Common myeloid progenitor, CD34-positive (primary cell): ENCODE results near the gene RSPH6A.

Source experiments
- CTCF ChIA-PET: fragments of 350-600 bp; sonication (Branson Sonifier 250); formaldehyde crosslinking; loops from one replicate; lab custom pipeline; 2021; ENCODE audit warnings: antibody characterized with exemption; lab: Charles Lee
- POLR2A ChIA-PET: fragments of 350-600 bp; sonication (Branson Sonifier 250); formaldehyde crosslinking; loops from one replicate; lab custom pipeline; 2021; ENCODE audit warnings: antibody characterized with exemption; lab: Charles Lee
- DNase-seq, 3 donors: peaks; one replicate each; pipeline versions ENCODE4 v3.0.0 to v3.0.0-alpha.2; 2013
- H3K27ac ChIP-seq, 2 experiments: 1 replicate in 1 of 2; 2 replicates in 1 of 2; pipeline ENCODE4 v1.7.0; 2013; ENCODE audit warnings: inconsistent platforms in 2 of 2, low read length in 2 of 2, mild to moderate bottlenecking in 2 of 2, low read depth in 1 of 2, moderate library complexity in 1 of 2; ENCODE audit not compliant: severe bottlenecking in 2 of 2, insufficient read depth in 1 of 2, poor library complexity in 1 of 2
- H3K27me3 ChIP-seq, 5 experiments: replicated peaks in 2 of 5; 1 replicate in 3 of 5; 2 replicates in 2 of 5; pipeline versions ENCODE4 v1.6.1 to v1.7.0; 2013; ENCODE audit warnings: low read length in 4 of 5, mild to moderate bottlenecking in 2 of 5, moderate library complexity in 2 of 5, inconsistent platforms in 1 of 5; ENCODE audit not compliant: insufficient read depth in 5 of 5, control insufficient read depth in 4 of 5
- H3K36me3 ChIP-seq, 4 experiments: 1 replicate in 2 of 4; 2 replicates in 2 of 4; pipeline versions ENCODE4 v1.6.1 to v1.7.0; 2013; ENCODE audit warnings: low read length in 3 of 4, control low read depth in 1 of 4, mild to moderate bottlenecking in 1 of 4; ENCODE audit not compliant: control insufficient read depth in 4 of 4, insufficient read depth in 4 of 4
- H3K4me1 ChIP-seq, 4 experiments: 1 replicate in 3 of 4; 2 replicates in 1 of 4; pipeline versions ENCODE4 v1.6.1 to v1.7.1; 2013; ENCODE audit warnings: low read length in 3 of 4, mild to moderate bottlenecking in 3 of 4, control low read depth in 1 of 4, inconsistent platforms in 1 of 4, moderate library complexity in 1 of 4; ENCODE audit not compliant: control insufficient read depth in 4 of 4, insufficient read depth in 4 of 4; ENCODE audit errors: control extremely low read depth in 1 of 4
- H3K4me3 ChIP-seq, 7 experiments: 1 replicate in 4 of 7; 2 replicates in 3 of 7; pipeline versions ENCODE4 v1.5.1 to v1.7.0; 2013; ENCODE audit warnings: mild to moderate bottlenecking in 7 of 7, low read length in 6 of 7, moderate library complexity in 6 of 7, inconsistent platforms in 2 of 7, low read depth in 2 of 7, control low read depth in 1 of 7; ENCODE audit not compliant: insufficient read depth in 4 of 7, control insufficient read depth in 1 of 7; ENCODE audit errors: extremely low read depth in 1 of 7
- H3K9me3 ChIP-seq, 5 experiments: 1 replicate in 4 of 5; 2 replicates in 1 of 5; pipeline versions ENCODE4 v1.6.1 to v1.7.1; 2013; ENCODE audit warnings: low read length in 4 of 5, mild to moderate bottlenecking in 2 of 5, inconsistent platforms in 1 of 5, low read depth in 1 of 5, moderate library complexity in 1 of 5; ENCODE audit not compliant: control insufficient read depth in 4 of 5, insufficient read depth in 2 of 5; ENCODE audit errors: control extremely low read depth in 1 of 5
- WGBS: methylation state at CpG from one replicate; pipeline ENCODE4 v1.1.5; 2013; ENCODE audit not compliant: insufficient coverage; 5-methylcytosine and 5-hydroxymethylcytosine counted together

The RSPH6A gene

GRCh38 chr19:45825917-45826893 lies 11.1 kb upstream of the RSPH6A start:
- DNase-seq = no peak
- ChIA-PET POLR2A (no interaction called here), CTCF (interaction anchor here (1.1 to 1.5 kb wide), 3 partner anchors 9 to 38 kb away, joined by 3 to 5 read pairs (median 4); partner anchors contain the start of gene FOXA3)
- 87% methylated on average over 20 of the region's 22 CpGs for WGBS
- H3K27ac ChIP-seq = no peak overlapping the region
- peaks cover 21 to 94% (median 66%) of the 10 kb centered on the region in 4 experiments for H3K36me3 ChIP-seq
- no peaks in the 10 kb centered on the region for H3K9me3 ChIP-seq
- no peaks in the 10 kb centered on the region for H3K27me3 ChIP-seq
- H3K4me3 ChIP-seq = no peak overlapping the region
- no peaks in the 10 kb centered on the region for H3K4me1 ChIP-seq

- Histone ChIP-seq H3K9me3 (no peaks in the 10 kb centered on the region), H3K4me3 (no peak overlapping the region), H3K36me3 (peaks cover 20 to 97% (median 66%) of the 10 kb centered on the region in 4 experiments), H3K27me3 (no peaks in the 10 kb centered on the region), H3K27ac (no peak overlapping the region), H3K4me1 (no peaks in the 10 kb centered on the region)
- ChIA-PET POLR2A (interaction anchor here (1.1 kb wide), 1 partner anchor 78 kb away, joined by 3 read pairs; no protein-coding TSS in a partner anchor), CTCF (interaction anchor here (0.6 to 1.4 kb wide), 5 partner anchors 16 to 58 kb away, joined by 3 to 5 read pairs (median 3); no protein-coding TSS in a partner anchor)
- no peak for DNase-seq
- 100% methylated on average over 5 of the region's 8 CpGs for WGBS
These were observed 10.1 kb upstream of the RSPH6A start for GRCh38 chr19:45825263-45825605.

GRCh38 chr19:45824531-45825262 lies 9.6 kb upstream of the RSPH6A start:
- H3K4me3 ChIP-seq = no peak overlapping the region
- no peaks in the 10 kb centered on the region for H3K4me1 ChIP-seq
- no peaks in the 10 kb centered on the region for H3K9me3 ChIP-seq
- H3K36me3 ChIP-seq = peaks cover 22 to 97% (median 69%) of the 10 kb centered on the region in 4 experiments
- ChIA-PET POLR2A (interaction anchor here (1.1 kb wide), 1 partner anchor 78 kb away, joined by 3 read pairs; no protein-coding TSS in a partner anchor), CTCF (interaction anchor here (0.6 to 1.4 kb wide), 6 partner anchors 17 to 58 kb away, joined by 3 to 5 read pairs (median 3); partner anchors contain the start of gene SIX5)
- H3K27me3 ChIP-seq = no peaks in the 10 kb centered on the region
- 97% methylated on average over 25 of the region's 26 CpGs for WGBS
- DNase-seq = no peak
- H3K27ac ChIP-seq = no peak overlapping the region

GRCh38 chr19:45824041-45824471 lies 8.9 kb upstream of the RSPH6A start:
- ChIA-PET CTCF (interaction anchor here (0.6 to 1.4 kb wide), 4 partner anchors 10 to 55 kb away, joined by 3 to 5 read pairs (median 3); partner anchors contain the start of gene SIX5), POLR2A (interaction anchor here (1.1 kb wide), 1 partner anchor 79 kb away, joined by 3 read pairs; no protein-coding TSS in a partner anchor)
- H3K27ac ChIP-seq = no peak overlapping the region
- 89% methylated on average over 12 of the region's 12 CpGs for WGBS
- H3K9me3 ChIP-seq = no peaks in the 10 kb centered on the region
- H3K4me3 ChIP-seq = no peak overlapping the region
- H3K27me3 ChIP-seq = no peaks in the 10 kb centered on the region
- H3K36me3 ChIP-seq = peaks cover 18 to 96% (median 67%) of the 10 kb centered on the region in 4 experiments
- no peaks in the 10 kb centered on the region for H3K4me1 ChIP-seq
- DNase-seq = no peak

GRCh38 chr19:45823182-45823581 lies 8.1 kb upstream of the RSPH6A start:
- ChIA-PET POLR2A (no interaction called here), CTCF (interaction anchor here (1.1 kb wide), 1 partner anchor 9 kb away, joined by 3 read pairs; no protein-coding TSS in a partner anchor)
- Histone ChIP-seq H3K27ac (no peak overlapping the region), H3K27me3 (no peaks in the 10 kb centered on the region), H3K9me3 (no peaks in the 10 kb centered on the region), H3K4me1 (no peaks in the 10 kb centered on the region), H3K36me3 (peaks cover 15 to 87% (median 59%) of the 10 kb centered on the region in 4 experiments), H3K4me3 (no peak overlapping the region)
- WGBS = 99% methylated on average over 10 of the region's 12 CpGs
- DNase-seq = no peak

GRCh38 chr19:45822716-45823115 lies 7.6 kb upstream of the RSPH6A start:
- 83% methylated on average over 1 of the region's 5 CpGs for WGBS
- ChIA-PET POLR2A (no interaction called here), CTCF (no interaction called here)
- H3K36me3 ChIP-seq = peaks cover 15 to 86% (median 54%) of the 10 kb centered on the region in 4 experiments
- H3K27me3 ChIP-seq = no peaks in the 10 kb centered on the region
- no peaks in the 10 kb centered on the region for H3K9me3 ChIP-seq
- no peaks in the 10 kb centered on the region for H3K4me1 ChIP-seq
- no peak for DNase-seq
- H3K27ac ChIP-seq = no peak overlapping the region
- H3K4me3 ChIP-seq = no peak overlapping the region
